ENCODE data around the gene MAB21L4.

DNA sequence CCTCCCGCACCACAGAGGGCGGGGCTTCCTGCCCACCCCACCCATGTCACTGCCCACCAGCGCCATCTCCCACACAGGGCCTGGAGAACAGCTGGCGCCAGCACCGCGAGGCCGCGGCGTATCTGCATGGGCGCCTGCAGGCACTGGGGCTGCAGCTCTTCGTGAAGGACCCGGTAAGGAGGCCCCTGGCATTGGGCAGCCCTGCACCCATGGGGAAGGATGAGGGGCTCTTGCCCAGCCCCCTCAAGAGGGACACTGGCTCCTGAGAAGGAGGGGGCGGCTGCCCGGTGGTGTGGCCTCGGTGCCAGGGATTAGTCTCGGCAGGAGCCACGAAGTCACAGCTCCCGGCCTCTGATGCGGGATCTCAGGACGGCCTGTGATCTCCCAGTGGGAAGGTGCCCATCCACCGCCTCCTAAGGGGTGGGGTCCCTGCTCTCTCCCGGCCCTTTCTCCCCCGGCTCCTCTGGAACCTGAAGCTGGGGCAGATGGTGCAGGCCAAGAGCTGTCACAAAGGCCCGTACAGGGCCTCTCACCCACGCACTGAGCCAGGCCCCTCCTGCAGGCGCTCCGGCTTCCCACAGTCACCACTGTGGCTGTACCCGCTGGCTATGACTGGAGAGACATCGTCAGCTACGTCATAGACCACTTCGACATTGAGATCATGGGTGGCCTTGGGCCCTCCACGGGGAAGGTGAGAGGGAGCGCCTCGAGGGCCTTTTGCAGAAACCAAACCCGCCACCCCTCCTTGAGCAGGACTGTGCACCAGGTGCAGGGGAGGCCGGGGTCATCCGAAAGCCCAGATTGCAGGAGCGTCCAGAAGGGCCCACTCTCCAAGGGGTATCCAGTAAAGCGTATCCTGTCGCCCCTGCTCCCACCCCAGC lies 18.3 kb downstream of the MAB21L4 start:
- TF ChIP-seq, protein P1, sequence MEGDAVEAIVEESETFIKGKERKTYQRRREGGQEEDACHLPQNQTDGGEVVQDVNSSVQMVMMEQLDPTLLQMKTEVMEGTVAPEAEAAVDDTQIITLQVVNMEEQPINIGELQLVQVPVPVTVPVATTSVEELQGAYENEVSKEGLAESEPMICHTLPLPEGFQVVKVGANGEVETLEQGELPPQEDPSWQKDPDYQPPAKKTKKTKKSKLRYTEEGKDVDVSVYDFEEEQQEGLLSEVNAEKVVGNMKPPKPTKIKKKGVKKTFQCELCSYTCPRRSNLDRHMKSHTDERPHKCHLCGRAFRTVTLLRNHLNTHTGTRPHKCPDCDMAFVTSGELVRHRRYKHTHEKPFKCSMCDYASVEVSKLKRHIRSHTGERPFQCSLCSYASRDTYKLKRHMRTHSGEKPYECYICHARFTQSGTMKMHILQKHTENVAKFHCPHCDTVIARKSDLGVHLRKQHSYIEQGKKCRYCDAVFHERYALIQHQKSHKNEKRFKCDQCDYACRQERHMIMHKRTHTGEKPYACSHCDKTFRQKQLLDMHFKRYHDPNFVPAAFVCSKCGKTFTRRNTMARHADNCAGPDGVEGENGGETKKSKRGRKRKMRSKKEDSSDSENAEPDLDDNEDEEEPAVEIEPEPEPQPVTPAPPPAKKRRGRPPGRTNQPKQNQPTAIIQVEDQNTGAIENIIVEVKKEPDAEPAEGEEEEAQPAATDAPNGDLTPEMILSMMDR (IDR thresholded peaks at IDR 0.05): no peak
- TF ChIP-seq POLR2A (IDR thresholded peaks at IDR 0.05): no peak
- no peak for TF ChIP-seq EP300 (IDR thresholded peaks at IDR 0.05)

Measured in sigmoid colon (tissue), 4 donors.